SK-N-SH (cell line): ENCODE results near the gene KNCN. TPM values are rescaled to one million over a fixed set of nuclear protein-coding genes. Genes with fewer than 3 reads are reported as not detected.

Source experiments
- CTCF ChIA-PET: fragments of 300-600, 350-600 bp; formaldehyde crosslinking; extraction: SDS; loops from one replicate; lab custom pipeline; 2021; lab: Yijun Ruan, JAX
- POLR2A ChIA-PET: fragments of 350-600 bp; sonication (Branson Sonifier 250); formaldehyde crosslinking; extraction: SDS; loops from one replicate; lab custom pipeline; 2020; ENCODE audit warnings: antibody characterized with exemption, inconsistent platforms; lab: Yijun Ruan, JAX
- DNase-seq: peaks from one replicate; pipeline ENCODE4 v3.0.0; 2012
- H2AFZ ChIP-seq: fragments of 200-600 bp; sonication (generic); 2 replicates; pipeline ENCODE4 v1.8.1; 2016; ENCODE audit warnings: antibody characterized with exemption, mild to moderate bottlenecking, low read depth
- H3F3A ChIP-seq: fragments of 200-600 bp; sonication (generic); replicated peaks from 2 replicates; pipeline ENCODE3; 2016; ENCODE audit warnings: antibody characterized with exemption, mild to moderate bottlenecking; ENCODE audit not compliant: insufficient read depth
- H3K27ac ChIP-seq, 2 experiments: fragments of 200-500 bp in 1 of 2; fragments of 200-600 bp in 1 of 2; sonication (Bioruptor generic) in 1 of 2; sonication (generic), shearing (Covaris generic) in 1 of 2; 2 replicates each; pipeline versions ENCODE4 v1.5.1 to v1.6.1; 2014 to 2016; ENCODE audit warnings: low read depth in 2 of 2, inconsistent platforms in 1 of 2, low read length in 1 of 2, mild to moderate bottlenecking in 1 of 2, mixed read lengths in 1 of 2
- H3K27me3 ChIP-seq: fragments of 200-600 bp; sonication (generic), shearing (Covaris generic); 2 replicates; pipeline ENCODE4 v1.6.1; 2016; ENCODE audit warnings: mixed run types; ENCODE audit not compliant: insufficient read depth
- H3K36me3 ChIP-seq, 2 experiments: fragments of 200-500 bp in 1 of 2; fragments of 200-600 bp in 1 of 2; sonication (Bioruptor generic) in 1 of 2; sonication (generic) in 1 of 2; replicated peaks in 1 of 2; 2 replicates each; pipeline versions ENCODE3 to v1.5.1; 2014 to 2016; ENCODE audit warnings: low read length in 1 of 2, mild to moderate bottlenecking in 1 of 2; ENCODE audit not compliant: insufficient read depth in 2 of 2, control insufficient read depth in 1 of 2
- H3K4me1 ChIP-seq, 2 experiments: fragments of 200-500 bp in 1 of 2; fragments of 200-600 bp in 1 of 2; sonication (Bioruptor generic) in 1 of 2; sonication (generic), shearing (Covaris generic) in 1 of 2; 2 replicates each; pipeline versions ENCODE4 v1.5.1 to v1.6.1; 2014 to 2016; ENCODE audit warnings: low read depth in 1 of 2, low read length in 1 of 2, mixed run types in 1 of 2; ENCODE audit not compliant: insufficient read depth in 2 of 2, control insufficient read depth in 1 of 2
- H3K4me2 ChIP-seq: fragments of 200-600 bp; sonication (generic), shearing (Covaris generic); 2 replicates; pipeline ENCODE4 v1.6.1; 2017; ENCODE audit warnings: mixed run types
- H3K4me3 ChIP-seq, 2 experiments: fragments of 200-500 bp in 1 of 2; fragments of 200-600 bp in 1 of 2; sonication (Bioruptor generic) in 1 of 2; sonication (generic), shearing (Covaris generic) in 1 of 2; 2 replicates each; pipeline versions ENCODE4 v1.5.1 to v1.8.1; 2014 to 2016; ENCODE audit warnings: low read depth in 2 of 2, inconsistent platforms in 1 of 2, low read length in 1 of 2, mild to moderate bottlenecking in 1 of 2, mixed read lengths in 1 of 2, moderate library complexity in 1 of 2
- H3K79me2 ChIP-seq: fragments of 200-600 bp; sonication (generic); 2 replicates; pipeline ENCODE4 v1.8.1; 2017; ENCODE audit warnings: mild to moderate bottlenecking; ENCODE audit not compliant: insufficient read depth
- H3K9ac ChIP-seq: fragments of 200-600 bp; sonication (generic); 2 replicates; pipeline ENCODE4 v1.6.1; 2017; ENCODE audit warnings: mixed run types
- H3K9me2 ChIP-seq: fragments of 200-600 bp; sonication (generic); 2 replicates; pipeline ENCODE4 v1.6.1; 2017; ENCODE audit warnings: mixed run types
- H3K9me3 ChIP-seq: fragments of 200-600 bp; sonication (generic); 2 replicates; pipeline ENCODE4 v1.6.1; 2017; ENCODE audit warnings: mixed run types, mild to moderate bottlenecking, moderate library complexity
- H4K20me1 ChIP-seq: fragments of 200-600 bp; sonication (generic); 2 replicates; pipeline ENCODE4 v1.6.1; 2017; ENCODE audit warnings: mild to moderate bottlenecking, mixed run types; ENCODE audit not compliant: insufficient read depth
- EP300 ChIP-seq, 2 experiments: IDR thresholded peaks; 2 replicates each; pipeline versions ENCODE4 v1.4.0 to v1.6.1; 2012; ENCODE audit warnings: borderline replicate concordance in 1 of 2, low read depth in 1 of 2, low read length in 1 of 2
- FOXJ3 ChIP-seq: sonication (generic); formaldehyde crosslinking; IDR thresholded peaks from 2 replicates; pipeline ENCODE4 v1.5.1; 2020; ENCODE audit warnings: mild to moderate bottlenecking, missing genetic modification reagents
- FOXM1 ChIP-seq: IDR thresholded peaks from 2 replicates; pipeline ENCODE4 v1.4.0; 2012; ENCODE audit warnings: low read depth, mild to moderate bottlenecking
- GABPA ChIP-seq: IDR thresholded peaks from 2 replicates; pipeline ENCODE4 v1.4.0; 2012; ENCODE audit warnings: low read depth, mild to moderate bottlenecking
- GATA2 ChIP-seq: sonication (generic); formaldehyde crosslinking; IDR thresholded peaks from 2 replicates; pipeline ENCODE4 v1.5.0; 2020; ENCODE audit warnings: mild to moderate bottlenecking, missing genetic modification reagents
- JUND ChIP-seq: IDR thresholded peaks from 2 replicates; pipeline ENCODE4 v1.4.0; 2012
- MXI1 ChIP-seq: IDR thresholded peaks from 2 replicates; pipeline ENCODE4 v1.6.1; 2012; ENCODE audit warnings: mild to moderate bottlenecking, low read depth, low read length, improper control_type of control experiment
- NRF1 ChIP-seq: IDR thresholded peaks from 2 replicates; pipeline ENCODE4 v1.6.1; 2012; ENCODE audit warnings: low read depth, mild to moderate bottlenecking, low read length
- POLR2AphosphoS5 ChIP-seq: IDR thresholded peaks from 2 replicates; pipeline ENCODE4 v1.6.1; 2012; ENCODE audit warnings: low read depth, low read length
- RAD21 ChIP-seq: IDR thresholded peaks from 2 replicates; pipeline ENCODE4 v1.6.1; 2012; ENCODE audit warnings: mild to moderate bottlenecking, low read length
- RCOR1 ChIP-seq: fragments of 150-350 bp; IDR thresholded peaks from 2 replicates; pipeline ENCODE4 v1.6.1; 2017; ENCODE audit warnings: antibody characterized with exemption, low read length
- RXRA ChIP-seq: IDR thresholded peaks from 2 replicates; pipeline ENCODE4 v1.4.0; 2012; ENCODE audit warnings: low read depth, mild to moderate bottlenecking, borderline replicate concordance
- SIN3A ChIP-seq: IDR thresholded peaks from 2 replicates; pipeline ENCODE4 v1.6.1; 2012; ENCODE audit warnings: low read depth, mild to moderate bottlenecking, low read length, moderate library complexity, borderline replicate concordance
- TCF12 ChIP-seq: IDR thresholded peaks from 2 replicates; pipeline ENCODE4 v1.4.0; 2012
- TEAD4 ChIP-seq: IDR thresholded peaks from 2 replicates; pipeline ENCODE4 v1.4.0; 2012; ENCODE audit warnings: mild to moderate bottlenecking, borderline replicate concordance; ENCODE audit not compliant: insufficient read depth
- WGBS: methylation state at CpG from one replicate; pipeline ENCODE4 v1.1.6; 2017; ENCODE audit warnings: low lambda C conversion rate; 5-methylcytosine and 5-hydroxymethylcytosine counted together
- polyA plus RNA-seq, 3 experiments: library from polyadenylated mRNA; depleted of rRNA; stranded (reverse); fragments of >200 nt; gene quantifications; 2 replicates each; pipeline ENCODE4 v1.2.3, GENCODE V29; 2012
- TF ChIP-seq, protein P1 (sequence below): fragments of 150-350 bp; IDR thresholded peaks from 2 replicates; pipeline ENCODE4 v1.6.1; 2016; ENCODE audit warnings: mild to moderate bottlenecking, low read depth, low read length
- TF ChIP-seq, protein P2 (sequence below): IDR thresholded peaks from 2 replicates; pipeline ENCODE4 v1.4.0; 2012; ENCODE audit warnings: low read depth, borderline replicate concordance
- TF ChIP-seq, protein P3 (sequence below): IDR thresholded peaks from 2 replicates; pipeline ENCODE4; 2012
- TF ChIP-seq, protein P4 (sequence below): fragments of 200-600 bp; sonication (generic); IDR thresholded peaks from 2 replicates; pipeline ENCODE4 v1.6.1; 2017; ENCODE audit warnings: antibody characterized with exemption, mild to moderate bottlenecking, moderate library complexity
- TF ChIP-seq, protein P5 (sequence below): IDR thresholded peaks from 2 replicates; pipeline ENCODE4 v1.4.0; 2012; ENCODE audit warnings: low read depth

Gene KNCN
- not detected in 2 replicates for polyA plus RNA-seq (2012; rRNA removed)
- not detected in 2 replicates for polyA plus RNA-seq (2012; cell fraction: cytosol; rRNA removed)
- polyA plus RNA-seq (2012; cell fraction: nucleus; rRNA removed), result not detected in 2 replicates

DNA sequence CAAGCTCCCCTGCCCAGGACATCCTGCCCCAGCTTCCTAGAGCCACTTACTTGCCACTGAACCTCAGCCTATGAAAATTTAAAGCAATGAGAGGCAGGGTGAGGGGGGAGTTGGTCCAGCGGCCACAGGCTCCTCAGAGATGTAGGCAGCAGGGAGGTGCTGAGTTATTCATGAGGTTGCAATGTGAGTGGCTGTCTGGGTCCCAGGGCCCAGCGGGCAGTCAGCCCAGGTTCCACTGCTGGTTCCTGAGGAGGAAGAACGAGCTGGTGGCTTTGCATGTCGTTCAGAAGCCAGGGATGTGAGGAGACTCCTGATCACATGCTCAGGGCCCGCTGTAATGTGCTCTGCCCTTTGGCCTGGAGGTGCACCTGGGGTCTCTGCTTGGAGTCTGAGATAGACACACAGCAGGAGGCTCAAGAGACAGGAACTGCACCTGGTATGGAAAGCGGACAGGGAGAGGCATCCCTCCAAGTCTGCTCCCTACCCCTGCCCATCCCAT lies at the start of gene KNCN:
KNCN (minus strand) TSS at position 51 of the 499 bp plus-strand sequence. CDS start 432 bp downstream, outside the sequence.
- H3K27ac ChIP-seq, result no peak within 1 kb of the TSS
- H3K4me3 ChIP-seq, result no peak within 1 kb of the TSS
- 43% methylated on average over 3 of the region's 6 CpGs for WGBS
- H3K36me3 ChIP-seq, result no peaks in the 10 kb centered on the region
- H3K9me2 ChIP-seq, result no peaks in the 10 kb centered on the region
- no peaks in the 10 kb centered on the region for H3F3A ChIP-seq
- CTCF ChIA-PET, result interaction anchor here (1.5 kb wide), 1 partner anchor 109 kb away, joined by 5 read pairs; no protein-coding TSS in a partner anchor
- no peaks in the 10 kb centered on the region for H3K27me3 ChIP-seq
- H2AFZ ChIP-seq, result no peak within 1 kb of the TSS
- H3K4me1 ChIP-seq, result peaks cover 0 to 9% of the 10 kb centered on the region in 2 experiments; a peak in 1 of 4 replicates
- POLR2A ChIA-PET, result no interaction called here
- no peak for DNase-seq
- no peaks in the 10 kb centered on the region for H3K9me3 ChIP-seq
- H3K9ac ChIP-seq, result no peak within 1 kb of the TSS
- H4K20me1 ChIP-seq, result no peaks in the 10 kb centered on the region
- H3K79me2 ChIP-seq, result no peaks in the 10 kb centered on the region
- no peak for TF ChIP-seq TEAD4
- TF ChIP-seq, protein P1, sequence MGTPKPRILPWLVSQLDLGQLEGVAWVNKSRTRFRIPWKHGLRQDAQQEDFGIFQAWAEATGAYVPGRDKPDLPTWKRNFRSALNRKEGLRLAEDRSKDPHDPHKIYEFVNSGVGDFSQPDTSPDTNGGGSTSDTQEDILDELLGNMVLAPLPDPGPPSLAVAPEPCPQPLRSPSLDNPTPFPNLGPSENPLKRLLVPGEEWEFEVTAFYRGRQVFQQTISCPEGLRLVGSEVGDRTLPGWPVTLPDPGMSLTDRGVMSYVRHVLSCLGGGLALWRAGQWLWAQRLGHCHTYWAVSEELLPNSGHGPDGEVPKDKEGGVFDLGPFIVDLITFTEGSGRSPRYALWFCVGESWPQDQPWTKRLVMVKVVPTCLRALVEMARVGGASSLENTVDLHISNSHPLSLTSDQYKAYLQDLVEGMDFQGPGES, result no peak
- no peak for TF ChIP-seq JUND
- TF ChIP-seq SIN3A, result no peak
- no peak for TF ChIP-seq NRF1
- TF ChIP-seq POLR2AphosphoS5, result no peak
- no peak for TF ChIP-seq GABPA
- TF ChIP-seq, protein P2, sequence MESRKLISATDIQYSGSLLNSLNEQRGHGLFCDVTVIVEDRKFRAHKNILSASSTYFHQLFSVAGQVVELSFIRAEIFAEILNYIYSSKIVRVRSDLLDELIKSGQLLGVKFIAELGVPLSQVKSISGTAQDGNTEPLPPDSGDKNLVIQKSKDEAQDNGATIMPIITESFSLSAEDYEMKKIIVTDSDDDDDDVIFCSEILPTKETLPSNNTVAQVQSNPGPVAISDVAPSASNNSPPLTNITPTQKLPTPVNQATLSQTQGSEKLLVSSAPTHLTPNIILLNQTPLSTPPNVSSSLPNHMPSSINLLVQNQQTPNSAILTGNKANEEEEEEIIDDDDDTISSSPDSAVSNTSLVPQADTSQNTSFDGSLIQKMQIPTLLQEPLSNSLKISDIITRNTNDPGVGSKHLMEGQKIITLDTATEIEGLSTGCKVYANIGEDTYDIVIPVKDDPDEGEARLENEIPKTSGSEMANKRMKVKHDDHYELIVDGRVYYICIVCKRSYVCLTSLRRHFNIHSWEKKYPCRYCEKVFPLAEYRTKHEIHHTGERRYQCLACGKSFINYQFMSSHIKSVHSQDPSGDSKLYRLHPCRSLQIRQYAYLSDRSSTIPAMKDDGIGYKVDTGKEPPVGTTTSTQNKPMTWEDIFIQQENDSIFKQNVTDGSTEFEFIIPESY, result no peak
- TF ChIP-seq FOXJ3 (CRISPR knock-in tag), result no peak
- TF ChIP-seq, protein P3, sequence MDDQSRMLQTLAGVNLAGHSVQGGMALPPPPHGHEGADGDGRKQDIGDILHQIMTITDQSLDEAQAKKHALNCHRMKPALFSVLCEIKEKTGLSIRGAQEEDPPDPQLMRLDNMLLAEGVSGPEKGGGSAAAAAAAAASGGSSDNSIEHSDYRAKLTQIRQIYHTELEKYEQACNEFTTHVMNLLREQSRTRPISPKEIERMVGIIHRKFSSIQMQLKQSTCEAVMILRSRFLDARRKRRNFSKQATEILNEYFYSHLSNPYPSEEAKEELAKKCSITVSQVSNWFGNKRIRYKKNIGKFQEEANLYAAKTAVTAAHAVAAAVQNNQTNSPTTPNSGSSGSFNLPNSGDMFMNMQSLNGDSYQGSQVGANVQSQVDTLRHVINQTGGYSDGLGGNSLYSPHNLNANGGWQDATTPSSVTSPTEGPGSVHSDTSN, result no peak
- no peak for TF ChIP-seq FOXM1
- TF ChIP-seq MXI1, result no peak
- no peak for TF ChIP-seq TCF12
- TF ChIP-seq RCOR1, result no peak
- TF ChIP-seq, protein P4, sequence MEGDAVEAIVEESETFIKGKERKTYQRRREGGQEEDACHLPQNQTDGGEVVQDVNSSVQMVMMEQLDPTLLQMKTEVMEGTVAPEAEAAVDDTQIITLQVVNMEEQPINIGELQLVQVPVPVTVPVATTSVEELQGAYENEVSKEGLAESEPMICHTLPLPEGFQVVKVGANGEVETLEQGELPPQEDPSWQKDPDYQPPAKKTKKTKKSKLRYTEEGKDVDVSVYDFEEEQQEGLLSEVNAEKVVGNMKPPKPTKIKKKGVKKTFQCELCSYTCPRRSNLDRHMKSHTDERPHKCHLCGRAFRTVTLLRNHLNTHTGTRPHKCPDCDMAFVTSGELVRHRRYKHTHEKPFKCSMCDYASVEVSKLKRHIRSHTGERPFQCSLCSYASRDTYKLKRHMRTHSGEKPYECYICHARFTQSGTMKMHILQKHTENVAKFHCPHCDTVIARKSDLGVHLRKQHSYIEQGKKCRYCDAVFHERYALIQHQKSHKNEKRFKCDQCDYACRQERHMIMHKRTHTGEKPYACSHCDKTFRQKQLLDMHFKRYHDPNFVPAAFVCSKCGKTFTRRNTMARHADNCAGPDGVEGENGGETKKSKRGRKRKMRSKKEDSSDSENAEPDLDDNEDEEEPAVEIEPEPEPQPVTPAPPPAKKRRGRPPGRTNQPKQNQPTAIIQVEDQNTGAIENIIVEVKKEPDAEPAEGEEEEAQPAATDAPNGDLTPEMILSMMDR, result no peak
- TF ChIP-seq, protein P5, sequence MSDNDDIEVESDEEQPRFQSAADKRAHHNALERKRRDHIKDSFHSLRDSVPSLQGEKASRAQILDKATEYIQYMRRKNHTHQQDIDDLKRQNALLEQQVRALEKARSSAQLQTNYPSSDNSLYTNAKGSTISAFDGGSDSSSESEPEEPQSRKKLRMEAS, result no peak
- no peak for TF ChIP-seq GATA2 (CRISPR knock-in tag)
- no peak for TF ChIP-seq RXRA
- no peak for TF ChIP-seq EP300 (IDR thresholded peaks at IDR 0.05; ENCODE audit: borderline replicate concordance in 1 of 2, low read depth in 1 of 2, low read length in 1 of 2)
- TF ChIP-seq RAD21, result no peak
- H3K4me2 ChIP-seq, result no peak within 1 kb of the TSS
